Muscle of arm (tissue), 12 donors: ENCODE results near the gene DLGAP5. TPM values are rescaled to one million over a fixed set of nuclear protein-coding genes. Genes with fewer than 3 reads are reported as not detected.

Experiments used
- DNase-seq: peaks from one replicate; pipeline ENCODE4 v3.0.0-alpha.2; 2013
- polyA plus RNA-seq, 12 donors: library from polyadenylated mRNA; unstranded; fragments of 120-200 nt; gene quantifications; one replicate each; pipeline ENCODE4 v1.2.1, GENCODE V29; 2013; ENCODE audit not compliant: insufficient read length in 12 of 12

The DLGAP5 gene
- polyA plus RNA-seq, 12 donors: 7.3 to 20.1 (median 12.9) TPM; not detected in 1

- DNase-seq: no peak
These were observed 74.9 kb downstream of the DLGAP5 start for GRCh38 chr14:55116246-55117030.

- no peak for DNase-seq
These were observed 75.5 kb downstream of the DLGAP5 start for GRCh38 chr14:55115861-55116245.

GRCh38 chr14:55115460-55115859 lies 75.9 kb downstream of the DLGAP5 start:
- DNase-seq: no peak

GRCh38 chr14:55114720-55115119 lies 76.7 kb downstream of the DLGAP5 start:
- no peak for DNase-seq

- no peak for DNase-seq
These were observed 80.2 kb downstream of the DLGAP5 start for GRCh38 chr14:55111122-55111708.

GRCh38 chr14:55109836-55110235 lies 81.5 kb downstream of the DLGAP5 start:
- DNase-seq: no peak

GRCh38 chr14:55107766-55108554 lies 83.4 kb downstream of the DLGAP5 start:
- peak; percentile 73 for DNase-seq

- no peak for DNase-seq
These were observed 85.4 kb downstream of the DLGAP5 start for GRCh38 chr14:55105991-55106390.

GRCh38 chr14:55103971-55104954 lies 87.1 kb downstream of the DLGAP5 start:
- no peak for DNase-seq

- DNase-seq: peak; percentile 59
These were observed 88.3 kb downstream of the DLGAP5 start for GRCh38 chr14:55103005-55103640.

- DNase-seq: peak; percentile 76
These were observed 89.2 kb downstream of the DLGAP5 start for GRCh38 chr14:55102141-55102621.

- DNase-seq: no peak
These were observed 89.7 kb downstream of the DLGAP5 start for GRCh38 chr14:55101698-55102097.

- DNase-seq: peak; percentile 88
These were observed 91.6 kb downstream of the DLGAP5 start for GRCh38 chr14:55099756-55100155.

GRCh38 chr14:55098561-55098898 lies 92.9 kb downstream of the DLGAP5 start:
- no peak for DNase-seq

Other genes with a start within 250 kb of the DLGAP5 start
- gene WDHD1, start 164.5 kb downstream of the DLGAP5 start, polyA plus RNA-seq: 10 to 100 TPM in 4 of 12 donors, 1 to 10 TPM in 7, not detected in 1; 5.4 to 18.4 (median 9.9) TPM
- gene SOCS4, start 164.3 kb downstream of the DLGAP5 start, polyA plus RNA-seq: 10 to 100 TPM in 9 of 12 donors, 1 to 10 TPM in 2, not detected in 1; 8.0 to 14.4 (median 11.3) TPM
- gene MAPK1IP1L, start 139.9 kb downstream of the DLGAP5 start, polyA plus RNA-seq: 100 to 1,000 TPM in 1 of 12 donors, 10 to 100 TPM in 11; 57.0 to 139 (median 65.4) TPM
- 100 to 1,000 TPM in 2 of 12 donors, 10 to 100 TPM in 9, not detected in 1; 26.8 to 218 (median 34.9) TPM for gene LGALS3, start 62.3 kb downstream of the DLGAP5 start, polyA plus RNA-seq
- 10 to 100 TPM in 11 of 12 donors, not detected in 1; 15.2 to 24.0 (median 19.7) TPM for gene FBXO34, start 79.8 kb upstream of the DLGAP5 start, polyA plus RNA-seq
- 10 to 100 TPM in 11 of 12 donors, not detected in 1; 11.2 to 22.9 (median 17.1) TPM for gene ATG14, start 220.2 kb upstream of the DLGAP5 start, polyA plus RNA-seq
- under 1 TPM in 3 of 12 donors, not detected in 9; 0.10 to 0.13 (median 0.12) TPM for gene TBPL2, start 249.0 kb upstream of the DLGAP5 start, polyA plus RNA-seq